Activated T-helper 1 cell treated with anti-CD3 and anti-CD28 coated beads, Interleukin-12 subunit alpha, Interleukin-12 subunit beta, Interleukin-2, Interleukin-4 antibody, amounts not matched to agents 30 ng/mL and 10 ng/mL and 1 ng/mL, durations not matched to agents 14 hours and 24 hours and 36 hours (primary cell): ENCODE measurements around the gene POLD2. TPM values are rescaled to one million over a fixed set of nuclear protein-coding genes. Genes with fewer than 3 reads are reported as not detected.
A peak's percentile ranks its signal among the peaks of the same experiment; 100 is the strongest.

ENCODE experiments used
- DNase-seq: peaks from one replicate; pipeline ENCODE4 v3.0.0; 2021; ENCODE audit warnings: low spot score
- H3K27ac Mint-ChIP-seq: one replicate; pipeline ENCODE4 v1.8.0; 2021; ENCODE audit warnings: mild to moderate bottlenecking, mixed read lengths
- H3K27me3 Mint-ChIP-seq: one replicate; pipeline ENCODE4 v1.8.0; 2022; ENCODE audit warnings: mild to moderate bottlenecking, moderate library complexity, mixed read lengths; ENCODE audit not compliant: insufficient read depth
- H3K36me3 Mint-ChIP-seq: one replicate; pipeline ENCODE4 v1.8.0; 2021; ENCODE audit warnings: low read depth, mixed read lengths
- H3K4me1 Mint-ChIP-seq: one replicate; pipeline ENCODE4 v1.8.0; 2021; ENCODE audit warnings: low read depth, mixed read lengths
- H3K4me3 Mint-ChIP-seq: one replicate; pipeline ENCODE4 v1.8.0; 2021; ENCODE audit warnings: mild to moderate bottlenecking, moderate library complexity, mixed read lengths
- H3K9me3 Mint-ChIP-seq: one replicate; pipeline ENCODE4 v1.8.0; 2021; ENCODE audit warnings: mixed read lengths
- intact Hi-C: fragments of 100-400 bp; cut with micrococcal nuclease; formaldehyde crosslinking; loops from one replicate; pipeline ENCODE4 v1.15.1; 2024
- total RNA-seq: library from RNA; stranded (reverse); gene quantifications from 2 replicates; pipeline ENCODE4 v1.2.3, GENCODE V29; 2022

Gene POLD2
- total RNA-seq, 1 donor from 2014 or later, result 234 TPM

DNA sequence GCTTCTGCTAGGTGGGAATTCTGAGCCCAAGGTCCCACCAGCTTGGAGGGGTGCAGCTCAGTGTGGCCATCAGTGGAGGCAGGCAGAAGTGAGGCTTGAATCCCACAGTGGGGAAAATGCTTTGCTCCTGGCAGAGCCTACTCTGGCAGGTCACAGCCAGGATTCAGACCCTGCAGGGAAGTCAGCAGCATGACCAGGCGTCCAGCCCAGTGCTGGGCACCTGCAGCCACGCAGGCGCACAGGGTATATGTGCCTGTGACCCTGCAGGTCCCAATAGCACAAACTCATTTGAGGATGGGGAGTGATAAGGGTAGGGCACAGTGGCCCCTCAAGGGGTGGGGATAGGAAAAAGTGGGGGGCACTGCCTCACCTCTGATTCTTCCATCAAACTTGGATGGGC lies 27.6 kb downstream of the POLD2 start:
- H3K27me3 Mint-ChIP-seq, result peaks cover 2% of the 10 kb centered on the region
- no peaks in the 10 kb centered on the region for H3K9me3 Mint-ChIP-seq
- H3K27ac Mint-ChIP-seq, result no peak overlapping the region
- H3K4me3 Mint-ChIP-seq, result no peak overlapping the region
- H3K36me3 Mint-ChIP-seq, result no peaks in the 10 kb centered on the region
- peaks cover 18% of the 10 kb centered on the region for H3K4me1 Mint-ChIP-seq
- DNase-seq, result no peak
- intact Hi-C loops, result loop anchor here (2.0 kb wide), 1 partner anchor 13 kb away; the partner anchor contains the start of gene POLM

DNA sequence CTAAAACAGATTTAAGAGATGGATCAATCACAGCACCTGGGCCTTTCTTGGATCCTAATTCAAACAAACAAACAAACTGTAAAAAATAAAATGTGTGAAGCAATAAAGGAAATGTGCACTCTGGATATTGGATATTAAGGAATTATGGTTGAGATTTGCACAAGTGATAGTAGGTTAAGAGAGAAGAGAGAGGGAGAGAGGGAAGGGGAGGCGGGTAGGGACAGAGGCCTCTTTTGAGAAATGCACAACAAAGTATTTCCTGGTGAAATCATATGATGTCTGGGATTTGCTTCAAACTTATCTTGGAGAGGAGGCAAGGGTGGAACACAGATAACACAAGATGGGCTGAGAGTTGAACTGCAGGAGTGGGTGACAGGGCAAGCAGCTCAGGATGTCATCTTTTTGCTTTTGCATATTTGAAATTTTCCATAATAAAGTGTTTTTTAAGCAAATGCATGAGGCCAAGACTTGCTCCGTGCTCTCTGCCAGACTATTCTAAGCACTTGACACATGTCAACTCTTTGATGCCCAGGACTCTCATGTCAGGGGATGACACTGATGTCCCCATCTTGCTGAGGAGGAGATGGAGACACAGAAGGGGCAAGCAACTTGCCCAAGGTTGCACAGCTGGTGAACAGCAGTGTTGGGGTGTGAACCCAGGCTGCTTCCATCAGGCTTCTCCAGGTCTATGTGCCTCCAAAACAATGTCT lies 28.3 kb downstream of the POLD2 start:
- no peaks in the 10 kb centered on the region for H3K9me3 Mint-ChIP-seq
- intact Hi-C loops, result no loop called here
- peaks cover 18% of the 10 kb centered on the region for H3K4me1 Mint-ChIP-seq
- H3K27me3 Mint-ChIP-seq, result peaks cover 2% of the 10 kb centered on the region
- no peaks in the 10 kb centered on the region for H3K36me3 Mint-ChIP-seq
- H3K4me3 Mint-ChIP-seq, result no peak overlapping the region
- no peak for DNase-seq
- H3K27ac Mint-ChIP-seq, result no peak overlapping the region

DNA sequence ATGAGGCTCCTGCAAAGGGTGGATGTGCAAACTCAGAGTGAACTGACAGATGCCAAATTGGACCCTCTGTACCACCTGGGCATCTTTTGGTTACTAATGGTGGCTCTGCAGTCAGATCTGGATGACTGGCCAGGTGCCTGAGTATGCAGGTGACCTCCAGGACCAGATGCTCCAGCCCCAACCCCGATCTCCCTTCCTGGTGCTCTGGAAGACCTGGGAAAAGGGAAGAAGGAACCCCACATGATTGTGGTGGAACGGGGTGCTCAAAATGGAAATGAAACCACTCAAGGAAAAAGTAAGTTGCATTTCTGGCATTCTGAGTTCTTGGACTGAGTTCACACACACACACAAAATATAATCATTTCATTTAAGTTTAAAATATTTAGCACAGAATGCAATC lies 29.0 kb downstream of the POLD2 start:
- H3K9me3 Mint-ChIP-seq, result no peaks in the 10 kb centered on the region
- intact Hi-C loops, result no loop called here
- H3K4me1 Mint-ChIP-seq, result peaks cover 18% of the 10 kb centered on the region
- H3K4me3 Mint-ChIP-seq, result no peak overlapping the region
- H3K27me3 Mint-ChIP-seq, result peaks cover 2% of the 10 kb centered on the region
- no peak overlapping the region for H3K27ac Mint-ChIP-seq
- DNase-seq, result no peak
- H3K36me3 Mint-ChIP-seq, result no peaks in the 10 kb centered on the region

DNA sequence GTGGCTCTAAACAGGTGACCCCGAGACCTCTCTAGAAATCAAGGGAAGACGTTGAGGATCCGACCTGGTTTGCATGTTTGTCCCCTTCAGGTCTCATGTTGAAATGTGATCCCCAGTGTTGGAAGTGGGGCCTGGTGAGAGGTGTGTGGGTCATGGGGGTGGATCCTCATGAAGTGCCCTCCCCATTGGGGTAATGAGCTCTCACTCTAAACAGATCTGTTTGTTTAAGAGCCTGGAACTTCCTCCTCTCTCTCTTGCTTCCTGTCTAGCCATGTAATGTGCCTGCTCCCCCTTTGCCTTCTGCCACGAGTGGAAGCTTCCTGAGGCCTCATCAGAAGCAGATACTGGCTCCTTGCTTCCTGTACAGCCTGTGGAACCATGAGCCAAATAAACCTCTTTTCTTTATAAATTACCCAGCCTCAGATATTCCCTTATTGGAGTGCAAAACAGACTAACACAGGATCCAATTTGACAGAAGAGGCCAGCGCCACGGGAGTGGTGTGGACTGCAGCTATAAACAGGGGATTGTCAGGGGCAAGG lies 30.2 kb downstream of the POLD2 start:
- Mint-ChIP-seq H3K9me3 (no peaks in the 10 kb centered on the region), H3K4me3 (no peak overlapping the region), H3K27me3 (peaks cover 2% of the 10 kb centered on the region), H3K4me1 (peaks cover 18% of the 10 kb centered on the region), H3K36me3 (no peaks in the 10 kb centered on the region), H3K27ac (no peak overlapping the region)
- DNase-seq, result no peak
- intact Hi-C loops, result no loop called here

DNA sequence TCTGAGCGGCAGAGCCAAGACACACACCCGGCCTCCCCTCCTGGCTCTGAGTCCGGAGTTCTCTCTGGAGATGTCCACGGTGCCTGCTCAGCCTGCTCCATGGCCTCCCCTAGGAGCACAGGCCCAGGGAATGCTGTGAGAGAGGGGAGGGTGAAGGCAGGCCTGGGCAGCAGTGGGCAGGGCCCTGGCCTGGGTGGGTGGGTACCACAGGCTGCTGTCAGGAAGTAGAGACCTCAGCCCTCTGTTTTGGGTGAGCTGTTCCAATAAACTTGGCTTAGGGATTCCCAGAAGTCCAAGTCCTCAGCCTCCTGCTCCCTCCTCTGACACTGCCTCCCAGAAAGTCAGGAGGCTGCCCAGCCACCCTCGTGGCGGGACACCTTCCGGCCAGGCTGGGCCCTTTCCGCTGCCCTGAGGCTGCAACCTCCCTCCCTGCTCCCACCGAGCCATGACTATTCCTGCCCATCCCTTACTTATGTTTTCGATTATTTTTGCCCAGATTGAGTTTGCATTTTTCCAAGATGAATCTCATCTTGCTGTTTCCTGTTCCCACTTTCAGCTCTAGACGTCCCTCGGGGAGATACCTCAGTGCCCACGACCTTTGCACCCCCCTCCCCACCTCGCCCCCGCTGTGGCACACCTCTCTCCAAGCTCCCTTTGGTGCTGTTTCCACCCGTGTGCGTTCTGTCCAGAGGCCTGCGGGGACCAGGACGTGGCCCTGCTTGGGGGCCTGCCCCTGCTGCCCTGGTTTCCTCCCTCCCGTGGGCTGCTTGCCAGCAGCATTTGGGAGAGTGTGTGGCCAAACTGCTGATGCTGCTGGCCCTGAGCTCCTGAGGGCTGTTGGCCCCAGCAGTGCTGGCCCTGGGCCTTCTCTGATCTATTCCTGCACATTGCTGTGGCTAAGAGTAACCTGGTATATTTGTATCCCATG lies 35.2 kb downstream of the POLD2 start:
- Mint-ChIP-seq H3K27me3 (no peaks in the 10 kb centered on the region), H3K4me3 (no peak overlapping the region), H3K27ac (no peak overlapping the region), H3K36me3 (no peaks in the 10 kb centered on the region), H3K9me3 (no peaks in the 10 kb centered on the region), H3K4me1 (peaks cover 9% of the 10 kb centered on the region)
- intact Hi-C loops, result no loop called here
- no peak for DNase-seq

DNA sequence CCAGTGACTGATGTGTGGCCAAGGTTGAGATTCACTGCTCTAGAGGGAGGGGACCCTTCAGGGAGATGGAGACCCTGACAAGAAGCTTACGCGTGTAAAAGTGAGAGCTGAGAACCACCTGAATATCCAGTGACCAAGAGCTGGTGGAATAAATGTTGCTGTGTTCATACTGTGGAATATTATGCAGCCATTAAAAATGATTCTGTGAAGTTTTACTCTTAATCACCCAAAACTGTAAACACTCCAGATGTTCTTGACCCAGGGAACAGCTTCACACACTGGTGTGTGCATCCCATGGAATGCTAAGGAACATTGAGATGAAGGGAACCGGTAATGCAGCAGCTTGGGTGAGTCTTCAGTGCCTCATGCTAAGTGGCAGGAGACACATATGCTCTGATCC lies 36.7 kb downstream of the POLD2 start:
- Mint-ChIP-seq H3K27ac (no peak overlapping the region), H3K4me3 (no peak overlapping the region), H3K4me1 (peaks cover 14% of the 10 kb centered on the region), H3K9me3 (no peaks in the 10 kb centered on the region), H3K36me3 (no peaks in the 10 kb centered on the region), H3K27me3 (no peaks in the 10 kb centered on the region)
- intact Hi-C loops, result no loop called here
- DNase-seq, result no peak

DNA sequence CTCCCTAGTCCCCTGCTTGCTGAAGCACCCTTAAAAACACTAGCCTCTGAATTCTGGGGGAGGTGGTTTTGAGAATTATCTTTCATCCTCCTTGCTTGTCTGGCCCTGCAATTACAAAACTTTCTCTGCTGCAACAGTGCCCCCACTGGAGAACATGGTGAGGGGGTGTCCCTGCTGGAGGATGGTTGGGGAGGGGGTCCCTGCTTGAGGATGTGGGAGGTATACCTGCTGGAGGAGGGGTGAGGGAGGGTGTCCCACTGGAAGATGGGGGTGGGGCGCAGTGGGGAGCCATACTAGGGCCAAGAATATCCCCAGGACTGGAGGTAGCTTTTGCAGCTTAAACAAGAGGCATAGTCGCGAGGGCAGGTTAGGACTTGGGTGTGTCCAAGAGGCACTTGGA lies 37.8 kb downstream of the POLD2 start:
- Mint-ChIP-seq H3K27ac (no peak overlapping the region), H3K4me3 (no peak overlapping the region)
- intact Hi-C loops, result no loop called here

DNA sequence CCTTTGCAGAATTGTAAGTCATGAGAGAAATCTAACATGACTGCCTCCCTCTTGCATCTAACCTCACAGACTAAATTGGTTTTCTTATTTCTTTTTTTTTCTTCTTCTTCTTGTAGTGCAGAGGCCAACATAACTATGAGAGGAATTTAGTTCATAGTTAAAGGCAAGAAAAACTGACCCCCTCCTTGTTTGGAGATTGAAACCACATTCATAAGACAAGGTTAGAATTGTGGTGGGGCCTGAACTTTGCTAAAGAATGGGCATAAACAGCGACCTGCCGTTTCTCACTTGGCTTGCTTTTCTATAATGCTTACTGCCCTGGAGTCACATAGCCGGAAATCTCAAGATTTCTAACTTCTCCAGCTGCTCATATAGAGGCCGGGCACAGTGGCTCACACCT lies 38.6 kb downstream of the POLD2 start:
- Mint-ChIP-seq H3K27me3 (no peaks in the 10 kb centered on the region), H3K36me3 (peaks cover 7% of the 10 kb centered on the region), H3K4me1 (peaks cover 24% of the 10 kb centered on the region), H3K27ac (no peak overlapping the region), H3K4me3 (no peak overlapping the region), H3K9me3 (no peaks in the 10 kb centered on the region)
- intact Hi-C loops, result loop anchor here (5.0 kb wide), 1 partner anchor 668 kb away; no protein-coding TSS in a partner anchor
- DNase-seq, result no peak

More for the DNA sequence above, 37.8 kb downstream of the POLD2 start:
- no peaks in the 10 kb centered on the region for H3K9me3 Mint-ChIP-seq
- peaks cover 24% of the 10 kb centered on the region for H3K4me1 Mint-ChIP-seq
- no peak for DNase-seq
- H3K36me3 Mint-ChIP-seq, result peaks cover 7% of the 10 kb centered on the region
- H3K27me3 Mint-ChIP-seq, result no peaks in the 10 kb centered on the region

DNA sequence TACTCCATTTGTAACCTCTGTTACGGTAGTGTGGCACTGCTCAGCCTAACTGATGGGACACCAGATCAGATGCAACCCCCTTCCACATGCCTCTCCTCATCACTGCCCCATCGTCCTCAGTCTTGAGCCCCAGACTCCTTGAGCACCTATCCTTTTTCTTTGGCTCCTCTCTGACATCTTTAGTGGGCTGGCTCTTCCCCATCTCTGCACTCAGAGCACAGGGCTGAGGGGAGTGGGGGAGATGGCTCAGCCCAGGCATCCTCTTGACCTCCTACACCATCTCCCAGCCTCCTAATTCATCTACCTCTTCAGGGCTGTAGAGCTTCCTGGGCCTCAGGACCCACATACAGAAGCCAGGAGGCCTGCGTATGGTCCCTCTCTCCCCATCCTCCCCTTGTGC lies 39.6 kb downstream of the POLD2 start:
- Mint-ChIP-seq H3K9me3 (no peaks in the 10 kb centered on the region), H3K4me3 (peak overlapping the region; percentile 90), H3K4me1 (peaks cover 24% of the 10 kb centered on the region), H3K27ac (peak overlapping the region; percentile 42), H3K36me3 (peaks cover 10% of the 10 kb centered on the region), H3K27me3 (no peaks in the 10 kb centered on the region)
- intact Hi-C loops, result loop anchor here (2.0 to 5.0 kb wide), 5 partner anchors 13 to 669 kb away; partner anchors contain the start of genes AEBP1, DBNL and UBE2D4
- no peak for DNase-seq

DNA sequence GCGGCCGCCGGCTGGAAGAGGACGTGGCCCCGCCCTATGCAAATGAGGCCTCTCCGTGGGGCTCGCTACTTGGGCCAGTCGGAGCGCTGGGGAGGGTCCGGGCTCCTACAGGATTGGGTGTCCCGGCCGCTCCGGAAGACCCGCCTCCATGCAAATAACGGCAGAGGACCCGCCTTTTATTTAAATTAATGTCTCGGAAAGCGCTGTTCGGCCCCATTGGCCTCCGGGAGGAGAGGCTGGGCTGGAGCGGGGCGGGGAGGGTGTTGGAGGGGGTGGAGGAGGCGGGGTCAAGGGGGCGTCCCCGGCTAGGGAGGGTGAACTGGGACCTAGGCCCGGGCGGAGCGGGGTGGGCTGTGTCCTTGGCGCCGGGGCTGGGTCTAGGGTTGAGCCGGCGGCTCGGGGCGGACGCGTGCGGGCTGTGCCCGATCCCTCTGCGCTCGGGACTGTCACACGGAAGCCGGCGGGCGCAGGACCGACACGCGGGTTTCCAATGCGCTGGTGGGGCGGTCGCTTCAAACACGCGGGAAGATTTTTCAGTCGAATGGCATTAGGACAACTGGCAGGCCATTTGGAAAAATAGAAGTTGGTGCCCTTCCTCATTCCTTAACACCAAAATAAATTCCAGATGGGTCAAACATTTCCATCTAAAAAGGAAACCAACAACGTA lies 40.7 kb downstream of the POLD2 start:
- Mint-ChIP-seq H3K27me3 (no peaks in the 10 kb centered on the region), H3K36me3 (peaks cover 19% of the 10 kb centered on the region), H3K27ac (peak overlapping the region; percentile 84), H3K4me3 (peak overlapping the region; percentile 90), H3K9me3 (no peaks in the 10 kb centered on the region), H3K4me1 (peaks cover 28% of the 10 kb centered on the region)
- peak; percentile 97 for DNase-seq
- intact Hi-C loops, result loop anchor here (1.0 to 5.0 kb wide), 15 partner anchors 14 to 803 kb away; partner anchors contain the start of genes AEBP1, DBNL, H2AZ2 and NUDCD3

DNA sequence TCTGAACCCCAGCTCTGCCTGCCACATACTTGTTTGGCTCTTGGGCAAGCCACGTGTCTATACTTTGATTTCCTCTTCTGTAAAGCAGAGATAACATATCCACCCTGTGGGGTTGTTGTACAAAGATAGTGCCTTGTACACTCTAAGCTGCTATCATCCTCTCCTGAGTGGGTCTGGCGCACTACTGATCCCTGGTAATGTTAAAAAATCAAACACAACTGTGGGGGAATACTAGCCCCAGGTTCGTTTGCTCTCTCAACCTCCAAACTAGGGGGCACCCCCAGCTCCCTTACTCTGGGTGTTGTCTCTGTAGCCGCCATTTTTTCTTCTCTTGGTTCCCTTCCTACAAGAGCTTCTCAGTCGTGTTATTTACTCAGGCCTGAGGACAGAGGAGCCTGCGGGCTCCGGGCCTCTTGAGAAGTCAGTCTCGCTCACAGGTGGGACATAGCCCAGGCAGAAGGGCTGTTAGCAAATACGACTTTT lies 42.0 kb downstream of the POLD2 start:
- H3K4me3 Mint-ChIP-seq, result peak overlapping the region; percentile 90
- H3K9me3 Mint-ChIP-seq, result no peaks in the 10 kb centered on the region
- peaks cover 26% of the 10 kb centered on the region for H3K36me3 Mint-ChIP-seq
- H3K27ac Mint-ChIP-seq, result peak overlapping the region; percentile 89
- peaks cover 32% of the 10 kb centered on the region for H3K4me1 Mint-ChIP-seq
- no peaks in the 10 kb centered on the region for H3K27me3 Mint-ChIP-seq
- intact Hi-C loops, result loop anchor here (5.0 kb wide), 1 partner anchor 671 kb away; no protein-coding TSS in a partner anchor
- no peak for DNase-seq

DNA sequence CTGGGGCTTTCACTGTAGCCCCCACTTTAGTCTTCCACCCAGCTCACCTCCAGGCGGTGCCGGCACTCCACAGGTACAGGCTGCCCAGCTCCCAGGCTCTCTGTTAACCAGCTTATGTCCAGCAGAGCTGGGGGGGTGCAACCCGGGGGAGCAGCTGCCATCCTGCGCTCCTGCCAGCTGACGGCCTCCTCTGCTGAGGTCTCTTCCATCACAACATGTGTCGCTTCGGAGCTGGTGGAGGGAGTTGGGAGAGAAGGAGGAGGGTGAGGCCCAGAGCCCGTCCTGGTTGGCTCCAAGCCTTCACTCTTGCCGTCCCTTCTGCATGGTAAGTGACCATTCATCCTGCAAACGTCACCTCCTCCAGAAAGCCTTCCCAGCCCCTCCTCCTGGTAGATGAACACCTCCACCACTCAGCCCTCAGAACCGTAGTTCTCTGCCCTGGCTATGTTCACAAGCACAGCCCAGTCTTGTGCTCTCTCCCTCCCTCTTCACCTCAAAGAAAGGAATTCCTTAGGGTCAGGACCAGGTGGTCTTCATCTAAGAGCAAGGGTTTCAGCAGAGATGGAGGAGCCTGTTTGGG lies 42.6 kb downstream of the POLD2 start:
- no peaks in the 10 kb centered on the region for H3K27me3 Mint-ChIP-seq
- peaks cover 32% of the 10 kb centered on the region for H3K4me1 Mint-ChIP-seq
- H3K27ac Mint-ChIP-seq, result peak overlapping the region; percentile 89
- intact Hi-C loops, result loop anchor here (5.0 kb wide), 1 partner anchor 672 kb away; no protein-coding TSS in a partner anchor
- H3K9me3 Mint-ChIP-seq, result no peaks in the 10 kb centered on the region
- DNase-seq, result no peak
- peak overlapping the region; percentile 90 for H3K4me3 Mint-ChIP-seq
- H3K36me3 Mint-ChIP-seq, result peaks cover 26% of the 10 kb centered on the region
